GM18505 (cell line): ENCODE data around the gene CGNL1.
A peak's percentile ranks its signal among the peaks of the same experiment; 100 is the strongest.

ENCODE experiments used
- ATAC-seq: cut with Tn5 transposase; IDR thresholded peaks from one replicate; pipeline ENCODE4 v1.9.1; 2021; ENCODE audit not compliant: unreplicated experiment
- POLR2A ChIP-seq: IDR thresholded peaks from 4 replicates; pipeline ENCODE4 v1.6.1; 2011; ENCODE audit warnings: borderline replicate concordance; ENCODE audit not compliant: insufficient read depth, insufficient read length; ENCODE audit errors: extremely low read depth

The CGNL1 gene

GRCh38 chr15:57538265-57538529, 161.9 kb downstream of the CGNL1 start:
- no peak for ATAC-seq
- no peak for TF ChIP-seq POLR2A

- no peak for TF ChIP-seq POLR2A
- no peak for ATAC-seq
Measured at GRCh38 chr15:57538821-57539220, 162.5 kb downstream of the CGNL1 start.

GRCh38 chr15:57540211-57540610, 163.9 kb downstream of the CGNL1 start:
- no peak for ATAC-seq

GRCh38 chr15:57540736-57541135, 164.4 kb downstream of the CGNL1 start:
- no peak for TF ChIP-seq POLR2A
- ATAC-seq: peak; percentile 85

More at GRCh38 chr15:57540211-57540610, 163.9 kb downstream of the CGNL1 start:
- no peak for TF ChIP-seq POLR2A

- no peak for TF ChIP-seq POLR2A
- ATAC-seq: no peak
Measured at GRCh38 chr15:57541271-57541670, 165.0 kb downstream of the CGNL1 start.

GRCh38 chr15:57541805-57542504, 165.7 kb downstream of the CGNL1 start:
- ATAC-seq: no peak

GRCh38 chr15:57542505-57542817, 166.2 kb downstream of the CGNL1 start:
- no peak for ATAC-seq
- no peak for TF ChIP-seq POLR2A

More at GRCh38 chr15:57541805-57542504, 165.7 kb downstream of the CGNL1 start:
- TF ChIP-seq POLR2A: no peak

- TF ChIP-seq POLR2A: no peak
- no peak for ATAC-seq
Measured at GRCh38 chr15:57544848-57545480, 168.7 kb downstream of the CGNL1 start.

GRCh38 chr15:57545995-57546394, 169.7 kb downstream of the CGNL1 start:
- ATAC-seq: no peak
- TF ChIP-seq POLR2A: no peak

- TF ChIP-seq POLR2A: no peak
- no peak for ATAC-seq
Measured at GRCh38 chr15:57547243-57547755, 171.0 kb downstream of the CGNL1 start.

GRCh38 chr15:57548351-57548750, 172.0 kb downstream of the CGNL1 start:
- no peak for TF ChIP-seq POLR2A
- ATAC-seq: no peak

- no peak for ATAC-seq
Measured at GRCh38 chr15:57548835-57549234, 172.5 kb downstream of the CGNL1 start.

GRCh38 chr15:57549935-57550334, 173.6 kb downstream of the CGNL1 start:
- ATAC-seq: no peak
- no peak for TF ChIP-seq POLR2A

More at GRCh38 chr15:57548835-57549234, 172.5 kb downstream of the CGNL1 start:
- no peak for TF ChIP-seq POLR2A

GRCh38 chr15:57550640-57551039, 174.3 kb downstream of the CGNL1 start:
- no peak for TF ChIP-seq POLR2A
- ATAC-seq: no peak
